HG02884 (cell line): ENCODE data around the gene DNAH1.

ENCODE experiments used
- ATAC-seq: cut with Tn5 transposase; IDR thresholded peaks from one replicate; pipeline ENCODE4 v1.9.1; 2021; ENCODE audit warnings: mild to moderate bottlenecking, moderate library complexity; ENCODE audit not compliant: unreplicated experiment

DNAH1 gene

DNA sequence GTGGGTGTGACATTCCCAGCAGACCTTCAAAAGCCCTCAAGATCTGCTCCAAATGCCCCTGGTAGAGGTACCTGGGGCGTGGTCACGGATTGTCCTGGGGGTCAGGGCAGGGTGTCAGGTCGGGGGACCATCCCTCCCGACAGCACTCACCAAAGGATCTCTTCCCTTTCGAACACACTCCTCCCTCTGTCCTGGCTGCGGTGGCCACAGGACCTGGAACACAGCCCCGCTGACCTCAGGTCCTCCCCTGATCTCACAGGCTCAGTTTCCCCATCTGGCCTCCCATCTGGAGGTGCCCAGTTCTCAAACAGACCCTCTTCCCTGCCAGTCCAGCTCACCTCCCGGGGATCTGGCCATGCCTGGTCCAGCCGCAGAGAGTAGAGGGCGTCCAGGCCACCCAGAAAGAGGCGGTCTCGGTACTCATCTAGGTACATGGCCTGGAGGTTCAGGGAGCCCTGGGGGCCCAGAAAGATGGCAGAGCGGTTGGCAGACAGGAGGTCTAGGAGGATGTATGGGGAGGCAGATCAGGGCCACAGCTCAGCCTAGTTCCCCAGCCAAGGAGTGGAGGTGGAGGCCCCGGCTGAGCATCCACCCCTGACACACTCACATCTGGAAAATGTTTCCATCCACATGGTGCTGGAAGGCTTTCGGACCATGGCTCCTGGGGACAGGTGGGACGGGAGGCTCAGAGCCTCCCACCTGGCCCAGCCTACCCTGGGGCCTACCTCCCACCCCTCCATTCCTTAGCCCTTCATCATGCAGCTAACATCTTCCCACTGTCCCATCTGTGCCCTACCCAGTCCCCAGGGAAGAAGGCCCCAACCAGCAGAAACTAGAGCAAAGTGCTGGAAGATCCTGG is 126.5 kb downstream of the DNAH1 start:
- ATAC-seq, result no peak

DNA sequence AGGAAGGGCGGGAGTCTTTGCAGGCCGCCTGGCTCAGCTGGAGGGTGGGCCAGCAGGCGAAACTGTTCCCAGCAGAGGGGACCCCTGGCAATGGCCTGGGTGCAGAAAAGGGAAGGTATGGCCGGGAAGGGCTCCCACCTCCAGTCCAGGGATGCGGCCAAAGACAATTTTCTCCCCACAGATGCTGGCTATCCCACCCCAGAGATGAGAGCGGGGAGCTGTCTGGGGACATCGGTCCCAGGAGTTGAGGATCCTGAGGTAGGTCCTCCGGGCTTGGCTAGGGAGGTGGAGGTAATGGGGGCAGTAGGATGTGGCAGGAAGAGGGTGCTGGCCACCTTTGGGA is 127.1 kb downstream of the DNAH1 start:
- ATAC-seq, result no peak

GRCh38 chr3:52443791-52444687 is 127.9 kb downstream of the DNAH1 start:
- no peak for ATAC-seq

GRCh38 chr3:52444860-52445793 is 129.0 kb downstream of the DNAH1 start, which contains the start of gene SEMA3G:
Gene SEMA3G, minus strand, starts transcription at chr3:52445103. Its CDS starts 76 bp downstream, at chr3:52445027.
- ATAC-seq, result peak; percentile 68

- no peak for ATAC-seq
Observed at GRCh38 chr3:52446042-52446441, 129.9 kb downstream of the DNAH1 start.

DNA sequence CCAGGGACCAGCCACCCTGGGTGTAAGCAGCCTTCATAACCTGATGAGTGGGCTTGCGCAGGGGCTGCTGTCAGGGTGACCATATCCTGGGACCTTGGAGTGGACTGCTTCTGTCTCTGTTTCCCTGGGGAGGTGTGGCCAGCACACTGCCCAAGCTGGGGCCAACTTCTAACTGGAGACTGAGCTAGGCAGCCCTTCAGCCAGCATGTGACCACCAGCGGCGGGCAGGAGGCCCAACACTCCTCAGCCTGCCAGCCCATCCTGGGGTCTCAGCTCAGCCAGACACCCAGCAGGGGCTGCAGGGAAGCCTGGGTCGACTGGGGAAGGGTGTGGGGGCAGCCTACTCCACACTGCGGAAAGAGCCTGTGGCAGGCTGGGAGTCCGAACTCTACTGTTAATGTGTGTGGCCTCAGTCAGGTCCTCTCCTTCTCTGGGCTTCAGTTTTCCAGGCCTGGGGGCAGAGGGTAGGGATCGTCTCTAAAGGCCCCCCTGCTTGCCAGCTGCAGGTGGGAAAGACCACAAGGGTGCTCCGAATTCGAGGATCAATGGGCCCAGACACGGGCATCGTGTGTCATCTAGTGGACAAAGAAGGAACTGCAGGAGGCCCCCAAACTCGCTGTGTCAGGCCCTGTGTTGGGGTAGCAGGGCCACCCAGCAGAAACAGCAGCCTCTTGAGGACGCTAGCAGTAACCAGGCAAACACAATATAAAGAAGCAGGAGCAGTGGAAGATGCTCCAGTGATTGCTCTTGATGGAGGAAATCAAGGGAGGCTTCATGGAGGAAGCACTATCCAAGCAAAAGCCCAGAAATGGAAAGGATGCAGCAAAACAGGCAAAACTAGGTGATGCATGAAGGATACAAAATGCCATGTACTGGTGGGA is 130.8 kb downstream of the DNAH1 start:
- no peak for ATAC-seq

DNA sequence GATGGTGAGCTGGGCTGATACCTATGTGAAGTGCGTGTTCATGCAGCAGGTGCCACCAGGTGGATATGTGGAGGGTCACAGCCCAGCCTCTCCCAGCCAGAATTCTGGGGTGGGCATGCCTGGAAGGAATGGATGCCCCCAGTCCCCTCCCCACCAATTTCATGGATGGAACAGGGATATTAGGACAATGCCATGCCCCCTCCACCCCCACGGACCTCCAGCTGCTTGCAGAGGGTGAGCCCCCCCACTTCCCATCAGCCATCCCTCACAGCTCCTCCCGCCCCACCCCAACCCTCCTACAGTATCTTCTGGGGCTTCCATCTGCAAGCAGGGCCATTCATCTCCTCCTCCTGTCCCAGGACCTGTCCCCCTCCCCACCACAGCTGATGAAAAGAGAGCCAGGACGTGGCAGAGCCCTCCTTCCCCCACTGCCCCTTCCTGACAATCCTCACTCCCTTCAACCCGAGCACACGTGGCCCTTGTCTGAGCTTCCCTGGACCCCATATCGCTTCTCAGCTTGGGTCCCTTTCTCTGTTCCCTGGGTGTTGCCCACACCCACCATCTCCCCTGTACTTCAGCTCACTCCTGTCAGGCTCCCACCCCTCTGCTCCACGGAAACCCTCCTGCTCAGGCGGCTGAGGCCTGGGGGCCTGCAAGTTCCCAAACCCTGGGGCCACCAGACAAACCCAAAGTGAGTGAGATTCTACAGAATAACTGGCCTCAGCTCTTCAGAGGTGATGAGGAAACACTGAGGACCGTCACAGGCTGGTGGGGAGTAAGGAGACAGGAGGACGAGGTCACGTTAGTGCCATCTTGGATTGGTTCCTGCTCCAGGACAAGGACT is 131.6 kb downstream of the DNAH1 start:
- no peak for ATAC-seq
